ENCODE results near the gene POFUT2. TPM values are rescaled to one million over a fixed set of nuclear protein-coding genes. Genes with fewer than 3 reads are reported as not detected.

POFUT2 gene
- total and polyA plus RNA-seq, 5 donors = 14.1 to 20.3 (median 18.6) TPM

DNA sequence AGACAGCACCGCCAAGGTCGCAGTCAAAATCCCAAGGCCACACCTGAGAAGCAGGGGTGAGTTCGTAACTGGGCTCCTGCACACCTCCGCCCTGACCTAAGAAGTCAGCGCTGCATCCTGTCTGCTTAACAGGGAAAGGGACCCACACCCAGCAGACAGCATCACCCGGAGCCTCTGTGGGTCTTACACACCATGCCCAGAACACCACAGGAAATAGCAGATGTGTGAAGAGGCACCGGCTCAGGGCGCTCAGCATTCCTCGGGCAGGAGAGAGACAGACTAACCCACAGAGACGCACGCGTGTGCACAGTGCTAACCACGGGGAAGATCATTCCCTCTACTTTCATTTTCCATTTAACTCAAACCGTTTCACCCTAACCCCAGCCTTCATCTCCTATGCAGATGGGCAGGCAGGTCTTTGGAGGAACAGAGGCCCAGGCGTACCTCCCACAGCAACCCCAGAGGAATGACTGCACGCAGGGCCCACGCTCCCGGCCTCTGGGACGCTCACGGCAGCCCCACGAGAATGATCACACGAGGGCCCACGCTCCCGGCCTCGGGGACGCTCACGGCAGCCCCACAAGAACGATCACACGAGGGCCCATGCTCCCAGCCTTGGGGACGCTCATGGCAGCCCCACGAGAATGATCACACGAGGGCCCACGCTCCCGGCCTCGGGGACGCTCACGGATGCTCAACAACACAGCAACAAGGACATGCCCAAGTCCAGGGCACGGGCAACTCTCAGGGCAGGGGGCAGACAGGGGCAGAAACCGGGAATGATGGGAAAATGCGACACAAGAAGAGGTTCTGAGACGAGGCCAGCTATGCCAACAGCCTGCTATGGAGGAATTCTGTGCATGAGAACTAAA, 20.9 kb downstream of the POFUT2 start:
- H3K4me3 ChIP-seq (ENCODE audit: low read length) = no peak overlapping the region
- 88% methylated on average over 41 of the region's 41 CpGs for WGBS
- H3K27ac ChIP-seq (ENCODE audit: low read length) = no peak overlapping the region
- intact Hi-C loops (cut with DNase I) = no loop called here
- no peaks in the 10 kb centered on the region for H3K9me3 ChIP-seq (ENCODE audit: control insufficient read depth, low read length)
- DNase-seq (peak; percentile 4 to 49 (median 47)), ATAC-seq (peak in 1 of 2 donors; percentile 14)
- no peaks in the 10 kb centered on the region for H3K4me1 ChIP-seq (ENCODE audit: control insufficient read depth, insufficient read depth, low read length)
- no peaks in the 10 kb centered on the region for H3K27me3 ChIP-seq (ENCODE audit: control insufficient read depth, insufficient read depth)

DNA sequence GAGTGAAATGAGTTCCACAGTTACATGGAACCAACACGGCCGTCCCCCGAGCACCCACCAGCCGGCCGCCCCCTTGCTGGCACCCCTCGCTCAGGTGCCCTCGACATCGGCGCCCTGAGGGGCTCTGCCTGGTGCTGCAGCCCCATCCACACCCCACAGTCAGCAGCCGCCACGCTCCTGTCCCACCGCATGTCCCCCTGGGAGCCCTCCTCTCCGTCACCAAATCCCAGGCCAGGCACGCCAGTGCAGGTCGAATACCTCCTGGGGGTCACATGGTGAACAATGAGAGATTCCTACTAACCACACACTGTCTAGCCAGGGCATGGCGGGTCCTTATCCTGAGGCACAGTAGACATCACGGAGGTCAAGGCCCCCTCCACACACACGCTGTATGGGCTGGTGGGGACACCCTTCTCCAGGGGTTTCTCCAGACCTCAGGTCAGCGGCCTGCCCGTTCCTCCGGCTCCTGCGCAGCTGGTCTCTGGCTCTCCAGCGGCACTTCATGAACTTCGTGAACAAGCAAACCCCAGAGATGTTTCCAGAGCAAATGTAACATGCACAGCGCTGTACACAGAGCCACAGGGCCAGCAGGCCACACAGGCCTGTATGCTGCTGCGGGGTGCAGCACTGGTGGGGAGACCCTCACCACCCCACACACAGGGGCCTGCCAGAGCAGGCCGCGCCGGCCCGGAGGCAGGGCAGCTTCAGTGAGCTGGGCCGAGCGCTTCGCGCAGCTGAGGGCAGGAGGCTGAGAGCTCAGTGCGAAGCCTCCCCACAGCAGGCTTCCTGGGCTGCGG, 21.8 kb downstream of the POFUT2 start:
- H3K4me1 ChIP-seq (ENCODE audit: control insufficient read depth, insufficient read depth, low read length) = no peaks in the 10 kb centered on the region
- ATAC-seq = peak in 1 of 2 donors; percentile 23
- no peak overlapping the region for H3K27ac ChIP-seq (ENCODE audit: low read length)
- intact Hi-C loops (cut with DNase I) = no loop called here
- no peaks in the 10 kb centered on the region for H3K9me3 ChIP-seq (ENCODE audit: control insufficient read depth, low read length)
- DNase-seq = peak in 2 of 3 donors; percentile 10 to 39
- no peaks in the 10 kb centered on the region for H3K27me3 ChIP-seq (ENCODE audit: control insufficient read depth, insufficient read depth)
- H3K4me3 ChIP-seq (ENCODE audit: low read length) = no peak overlapping the region
- 94% methylated on average over 36 of the region's 36 CpGs for WGBS

DNA sequence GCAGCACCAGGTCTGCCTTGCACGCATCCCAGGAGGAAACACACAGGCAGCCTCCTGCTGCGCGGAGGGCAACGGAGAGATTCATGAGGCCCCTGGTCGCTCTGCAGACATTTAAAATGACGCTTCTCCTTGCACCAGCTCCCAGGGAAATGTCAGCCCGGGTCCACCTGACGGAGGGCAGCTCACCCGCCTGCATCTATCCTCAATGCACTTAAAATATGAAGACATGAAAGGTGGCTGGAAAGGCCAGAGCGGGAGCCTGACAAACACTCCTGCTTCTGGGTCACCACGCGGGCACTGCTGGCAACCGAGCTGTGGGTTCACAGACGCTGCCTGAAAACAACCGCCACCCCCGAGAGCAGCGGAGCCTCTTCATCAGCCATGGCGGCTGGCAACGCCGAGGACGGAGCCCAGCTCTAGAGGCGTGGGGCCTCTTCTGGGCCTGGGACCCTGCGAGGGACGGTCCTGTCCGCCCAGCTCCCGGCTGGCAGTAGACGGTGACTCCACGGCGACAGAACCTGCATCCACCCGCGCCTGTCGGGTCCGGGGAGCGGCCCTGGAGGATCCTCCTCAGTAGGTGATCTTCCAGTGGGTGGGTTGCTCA, 22.7 kb downstream of the POFUT2 start:
- Histone ChIP-seq H3K9me3 (ENCODE audit: control insufficient read depth, low read length) (no peaks in the 10 kb centered on the region), H3K27ac (ENCODE audit: low read length) (no peak overlapping the region), H3K4me1 (ENCODE audit: control insufficient read depth, insufficient read depth, low read length) (no peaks in the 10 kb centered on the region), H3K27me3 (ENCODE audit: control insufficient read depth, insufficient read depth) (no peaks in the 10 kb centered on the region), H3K4me3 (ENCODE audit: low read length) (no peak overlapping the region)
- WGBS = 93% methylated on average over 34 of the region's 34 CpGs
- intact Hi-C loops (cut with DNase I) = no loop called here
- ATAC-seq = no peak
- peak in 2 of 3 donors; percentile 9 to 26 for DNase-seq

DNA sequence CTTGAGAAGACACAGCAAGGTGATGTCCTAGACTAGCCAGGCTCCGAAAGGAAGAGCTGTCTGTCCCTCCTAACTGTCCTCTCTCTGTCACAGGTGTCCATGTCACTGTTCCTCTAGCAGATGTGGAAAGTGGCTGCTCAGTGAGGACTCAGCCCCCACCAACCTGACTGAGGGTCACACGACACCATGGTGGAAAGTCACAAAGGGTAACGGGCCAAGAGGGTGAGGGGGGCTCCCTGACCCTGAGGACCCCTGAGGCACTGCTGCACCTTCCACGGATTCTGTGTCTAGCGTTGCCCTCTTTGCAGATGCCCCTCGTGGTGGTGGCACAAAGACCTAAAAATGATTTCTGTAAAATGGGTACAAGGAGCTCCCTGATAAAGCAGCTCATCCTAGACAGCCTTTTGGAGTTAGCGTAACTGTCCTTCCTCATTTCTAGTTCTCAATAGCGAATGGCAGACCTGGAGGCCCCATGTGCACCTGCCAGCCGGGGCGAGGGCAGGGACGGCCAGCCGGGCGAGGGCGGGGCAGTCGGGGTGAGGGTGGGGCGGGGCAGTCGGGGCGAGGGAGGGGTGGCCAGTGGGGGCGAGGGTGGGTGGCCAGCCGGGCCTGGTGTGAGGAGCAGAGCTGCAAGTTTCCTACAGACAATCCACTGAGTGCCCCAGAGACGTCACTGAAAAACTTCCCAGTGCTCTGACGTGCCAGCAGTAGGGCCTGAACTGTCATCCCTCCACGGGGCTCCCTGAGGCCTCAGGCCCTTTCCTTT, 23.4 kb downstream of the POFUT2 start:
- intact Hi-C loops (cut with DNase I) = no loop called here

GRCh38 chr21:45263534-45263933, 24.2 kb downstream of the POFUT2 start:
- Histone ChIP-seq H3K4me1 (ENCODE audit: control insufficient read depth, insufficient read depth, low read length) (no peaks in the 10 kb centered on the region), H3K9me3 (ENCODE audit: control insufficient read depth, low read length) (no peaks in the 10 kb centered on the region), H3K27me3 (ENCODE audit: control insufficient read depth, insufficient read depth) (no peaks in the 10 kb centered on the region), H3K4me3 (ENCODE audit: low read length) (no peak overlapping the region), H3K27ac (ENCODE audit: low read length) (no peak overlapping the region)
- WGBS = 95% methylated on average over 6 of the region's 6 CpGs
- DNase-seq (peak in 1 of 3 donors; percentile 0), ATAC-seq (no peak)
- intact Hi-C loops (cut with DNase I) = no loop called here

More for the DNA sequence above, 23.4 kb downstream of the POFUT2 start:
- no peak for ATAC-seq
- H3K27ac ChIP-seq (ENCODE audit: low read length) = no peak overlapping the region
- no peaks in the 10 kb centered on the region for H3K9me3 ChIP-seq (ENCODE audit: control insufficient read depth, low read length)
- DNase-seq = peak in 2 of 3 donors; percentile 1 to 14
- no peaks in the 10 kb centered on the region for H3K4me1 ChIP-seq (ENCODE audit: control insufficient read depth, insufficient read depth, low read length)
- no peaks in the 10 kb centered on the region for H3K27me3 ChIP-seq (ENCODE audit: control insufficient read depth, insufficient read depth)
- 90% methylated on average over 23 of the region's 23 CpGs for WGBS
- no peak overlapping the region for H3K4me3 ChIP-seq (ENCODE audit: low read length)

DNA sequence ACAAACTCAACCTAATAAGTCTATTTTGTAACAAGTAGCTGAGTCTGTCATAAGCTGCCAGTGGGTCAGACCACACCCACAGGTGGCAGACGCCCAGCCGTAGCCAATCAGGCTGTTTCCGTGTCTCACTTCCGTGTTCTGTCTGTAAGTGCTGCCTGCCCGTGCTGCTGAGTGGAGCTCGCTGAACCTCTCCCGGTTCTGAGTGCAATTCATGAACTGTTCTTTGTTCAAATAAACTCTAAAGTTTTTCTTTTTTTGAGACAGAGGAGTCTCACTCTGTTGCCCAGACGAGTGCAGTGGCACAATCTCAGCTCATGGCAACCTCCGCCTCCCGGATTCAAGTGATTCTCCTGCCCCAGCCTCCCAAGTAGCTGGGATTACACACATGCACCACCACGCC, 25.1 kb downstream of the POFUT2 start:
- ATAC-seq = no peak
- DNase-seq = peak in 2 of 3 donors; percentile 6 to 40
- 87% methylated on average over 11 of the region's 11 CpGs for WGBS

DNA sequence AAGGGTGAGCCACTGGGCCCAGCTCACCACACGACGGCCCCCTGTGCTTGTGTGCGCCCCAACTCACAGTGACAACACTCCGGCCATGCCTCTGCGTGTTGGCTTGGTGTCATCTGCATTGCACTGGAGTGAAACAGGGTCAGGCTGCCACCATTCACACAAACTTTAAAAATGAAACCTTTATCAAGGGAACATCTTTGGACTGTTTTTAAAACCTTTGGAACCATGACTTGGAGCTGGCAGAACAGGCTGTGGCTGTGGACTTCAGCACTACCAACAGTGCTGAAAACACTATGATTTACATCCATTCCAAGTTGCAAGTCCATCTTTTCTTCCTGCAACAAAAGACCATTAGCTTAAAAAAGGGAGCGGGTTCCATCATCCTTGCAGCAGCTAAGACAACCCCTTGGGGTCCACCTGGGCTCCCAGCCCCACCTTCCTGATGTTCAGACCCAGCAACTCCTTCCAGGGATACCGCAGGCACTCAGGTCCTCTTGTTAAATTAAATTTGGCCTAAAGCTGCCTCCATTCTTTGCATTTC, 25.6 kb downstream of the POFUT2 start:
- H3K4me3 ChIP-seq (ENCODE audit: low read length) = no peak overlapping the region
- intact Hi-C loops (cut with DNase I) = no loop called here
- WGBS = 94% methylated on average over 7 of the region's 7 CpGs
- H3K4me1 ChIP-seq (ENCODE audit: control insufficient read depth, insufficient read depth, low read length) = no peaks in the 10 kb centered on the region
- ATAC-seq = no peak
- DNase-seq = peak in 1 of 3 donors; percentile 0
- H3K27ac ChIP-seq (ENCODE audit: low read length) = no peak overlapping the region
- H3K27me3 ChIP-seq (ENCODE audit: control insufficient read depth, insufficient read depth) = no peaks in the 10 kb centered on the region
- H3K9me3 ChIP-seq (ENCODE audit: control insufficient read depth, low read length) = no peaks in the 10 kb centered on the region

More for the DNA sequence above, 25.1 kb downstream of the POFUT2 start:
- no peaks in the 10 kb centered on the region for H3K27me3 ChIP-seq (ENCODE audit: control insufficient read depth, insufficient read depth)
- H3K27ac ChIP-seq (ENCODE audit: low read length) = no peak overlapping the region
- no peaks in the 10 kb centered on the region for H3K4me1 ChIP-seq (ENCODE audit: control insufficient read depth, insufficient read depth, low read length)
- H3K4me3 ChIP-seq (ENCODE audit: low read length) = no peak overlapping the region
- intact Hi-C loops (cut with DNase I) = no loop called here
- no peaks in the 10 kb centered on the region for H3K9me3 ChIP-seq (ENCODE audit: control insufficient read depth, low read length)

DNA sequence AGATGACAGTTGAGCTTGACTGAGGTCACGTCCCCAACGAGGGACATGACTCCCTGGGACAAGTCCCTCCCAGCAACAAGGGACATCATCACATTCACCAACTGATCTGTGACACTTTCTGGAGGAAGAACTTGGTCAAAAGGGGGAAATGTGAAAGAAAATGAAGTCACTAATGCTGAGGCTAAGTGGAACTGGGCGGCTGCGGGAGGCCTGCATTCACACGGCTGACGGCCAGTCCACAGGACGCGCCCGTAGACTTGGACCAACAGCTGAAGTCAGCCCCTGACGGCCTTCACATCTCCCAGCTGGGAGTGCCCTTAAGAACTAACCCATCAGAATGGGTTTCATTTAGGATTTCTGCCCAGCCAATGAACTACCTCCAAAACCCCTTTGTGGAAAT, 26.6 kb downstream of the POFUT2 start:
- 88% methylated on average over 10 of the region's 10 CpGs for WGBS
- no peak overlapping the region for H3K4me3 ChIP-seq (ENCODE audit: low read length)
- H3K4me1 ChIP-seq (ENCODE audit: control insufficient read depth, insufficient read depth, low read length) = no peaks in the 10 kb centered on the region
- no peaks in the 10 kb centered on the region for H3K9me3 ChIP-seq (ENCODE audit: control insufficient read depth, low read length)
- intact Hi-C loops (cut with DNase I) = no loop called here
- DNase-seq (peak in 2 of 3 donors; percentile 8 to 14), ATAC-seq (no peak)
- H3K27me3 ChIP-seq (ENCODE audit: control insufficient read depth, insufficient read depth) = no peaks in the 10 kb centered on the region
- H3K27ac ChIP-seq (ENCODE audit: low read length) = no peak overlapping the region

- Histone ChIP-seq H3K27ac (ENCODE audit: low read length) (no peak overlapping the region), H3K4me3 (ENCODE audit: low read length) (no peak overlapping the region), H3K27me3 (ENCODE audit: control insufficient read depth, insufficient read depth) (no peaks in the 10 kb centered on the region), H3K4me1 (ENCODE audit: control insufficient read depth, insufficient read depth, low read length) (no peaks in the 10 kb centered on the region), H3K9me3 (ENCODE audit: control insufficient read depth, low read length) (no peaks in the 10 kb centered on the region)
- ATAC-seq = no peak
- intact Hi-C loops (cut with DNase I) = no loop called here
- 87% methylated on average over 5 of the region's 5 CpGs for WGBS
- peak in 1 of 3 donors; percentile 2 for DNase-seq
Measured at GRCh38 chr21:45260191-45260825, 27.4 kb downstream of the POFUT2 start.

Measured in right cardiac atrium (tissue), 5 donors.